HG02610 (cell line): Measurements from ENCODE around the gene PPP1R7.

Experiments used
- ATAC-seq: cut with Tn5 transposase; IDR thresholded peaks from one replicate; pipeline ENCODE4 v1.9.1; 2021; ENCODE audit warnings: mild to moderate bottlenecking, moderate library complexity; ENCODE audit not compliant: unreplicated experiment

Gene PPP1R7

DNA sequence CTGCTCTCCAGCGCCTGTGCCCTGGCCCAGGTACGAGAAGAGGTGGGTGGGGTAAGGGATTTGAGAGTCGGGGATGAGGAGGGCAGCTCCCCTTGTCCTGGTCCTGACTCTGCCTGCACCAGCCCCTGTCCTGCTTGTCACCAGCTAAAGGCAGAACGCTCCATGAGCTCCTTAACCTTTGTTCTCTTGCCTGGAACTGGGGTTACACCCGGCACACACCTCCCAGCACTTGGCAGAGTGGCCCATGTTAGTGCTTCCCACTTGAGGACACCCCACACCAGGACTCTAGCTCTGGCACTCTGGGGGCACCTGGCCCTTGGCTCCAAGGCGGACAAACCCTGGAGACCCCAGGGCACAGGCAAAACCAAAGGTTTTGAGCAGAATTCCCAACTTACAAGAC, 57.4 kb downstream of the PPP1R7 start:
- no peak for ATAC-seq

GRCh38 chr2:241208058-241208457, 57.8 kb downstream of the PPP1R7 start:
- ATAC-seq: no peak

- no peak for ATAC-seq
Observed at GRCh38 chr2:241209271-241209670, 59.0 kb downstream of the PPP1R7 start.

GRCh38 chr2:241211276-241211675, 61.0 kb downstream of the PPP1R7 start:
- ATAC-seq: no peak

DNA sequence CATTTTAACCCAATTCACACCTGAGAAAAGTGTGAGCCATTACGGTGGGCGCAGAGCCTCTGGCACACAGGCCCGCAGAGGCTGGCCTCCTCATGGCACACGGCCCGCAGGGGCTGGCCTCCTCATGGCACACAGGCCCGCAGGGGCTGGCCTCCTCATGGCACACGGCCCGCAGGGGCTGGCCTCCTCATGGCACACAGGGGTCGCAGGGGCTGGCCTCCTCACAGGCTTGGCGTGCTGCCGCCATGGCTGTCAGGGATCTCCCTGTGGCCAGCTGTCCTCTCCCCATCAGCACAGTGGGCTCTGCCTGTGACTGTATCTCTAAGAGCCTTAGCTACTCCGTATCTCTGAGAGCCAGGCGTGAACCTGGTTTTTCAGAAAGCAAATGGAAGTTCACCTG, 62.8 kb downstream of the PPP1R7 start:
- no peak for ATAC-seq

- no peak for ATAC-seq
Observed at GRCh38 chr2:241213567-241213966, 63.3 kb downstream of the PPP1R7 start.

- ATAC-seq: no peak
Observed at GRCh38 chr2:241214209-241214608, 63.9 kb downstream of the PPP1R7 start.

- ATAC-seq: no peak
Observed at GRCh38 chr2:241214766-241215165, 64.5 kb downstream of the PPP1R7 start.

DNA sequence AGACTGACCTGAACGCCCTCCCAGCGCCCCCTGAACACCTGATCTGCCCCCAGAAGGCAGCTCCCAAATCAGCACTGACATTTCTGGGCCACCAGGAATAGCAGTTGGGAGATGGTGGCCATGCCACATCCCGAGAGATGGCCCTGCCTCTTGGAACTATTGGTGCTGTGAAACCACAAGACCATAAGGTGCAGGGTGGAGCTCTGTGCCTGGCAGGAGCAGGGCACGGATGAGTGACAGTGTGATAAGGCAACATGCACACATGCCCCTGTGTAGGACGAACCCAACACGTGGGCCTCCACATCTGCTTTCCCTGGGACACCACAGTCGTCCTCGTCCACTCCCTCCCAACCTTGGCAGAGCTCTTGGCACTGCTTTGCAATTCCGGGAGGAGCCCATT, 65.2 kb downstream of the PPP1R7 start:
- ATAC-seq: no peak

GRCh38 chr2:241216211-241216761, 66.0 kb downstream of the PPP1R7 start:
- ATAC-seq: no peak

DNA sequence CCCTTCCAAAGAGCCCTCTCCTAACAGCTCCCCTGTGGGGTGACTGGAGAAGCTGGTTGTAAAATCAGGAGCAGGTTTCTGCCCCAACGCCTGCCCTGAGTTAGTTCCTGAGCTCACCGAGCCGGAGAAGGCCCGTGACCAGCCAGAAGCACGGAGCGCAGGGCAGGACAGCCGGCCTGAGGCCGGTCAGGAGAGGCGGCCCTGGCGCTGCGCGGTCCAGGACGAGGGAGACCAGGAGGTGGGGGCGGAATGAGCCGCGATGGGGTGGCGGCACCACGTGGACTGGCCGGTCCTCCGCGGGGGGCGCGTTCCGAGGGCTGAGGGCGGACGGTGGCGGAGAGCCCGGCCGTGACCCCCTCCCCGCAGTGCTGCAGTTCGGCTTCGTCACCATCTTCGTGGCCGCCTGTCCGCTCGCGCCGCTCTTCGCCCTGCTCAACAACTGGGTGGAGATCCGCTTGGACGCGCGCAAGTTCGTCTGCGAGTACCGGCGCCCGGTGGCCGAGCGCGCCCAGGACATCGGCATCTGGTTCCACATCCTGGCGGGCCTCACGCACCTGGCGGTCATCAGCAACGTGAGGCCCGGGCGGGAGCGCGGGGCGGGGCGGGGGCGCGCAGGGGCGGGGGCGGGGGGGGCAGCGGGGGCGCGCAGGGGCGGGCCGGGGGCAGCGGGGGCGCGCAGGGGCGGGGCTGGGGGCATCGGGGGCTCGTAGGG, 67.2 kb downstream of the PPP1R7 start:
- no peak for ATAC-seq

DNA sequence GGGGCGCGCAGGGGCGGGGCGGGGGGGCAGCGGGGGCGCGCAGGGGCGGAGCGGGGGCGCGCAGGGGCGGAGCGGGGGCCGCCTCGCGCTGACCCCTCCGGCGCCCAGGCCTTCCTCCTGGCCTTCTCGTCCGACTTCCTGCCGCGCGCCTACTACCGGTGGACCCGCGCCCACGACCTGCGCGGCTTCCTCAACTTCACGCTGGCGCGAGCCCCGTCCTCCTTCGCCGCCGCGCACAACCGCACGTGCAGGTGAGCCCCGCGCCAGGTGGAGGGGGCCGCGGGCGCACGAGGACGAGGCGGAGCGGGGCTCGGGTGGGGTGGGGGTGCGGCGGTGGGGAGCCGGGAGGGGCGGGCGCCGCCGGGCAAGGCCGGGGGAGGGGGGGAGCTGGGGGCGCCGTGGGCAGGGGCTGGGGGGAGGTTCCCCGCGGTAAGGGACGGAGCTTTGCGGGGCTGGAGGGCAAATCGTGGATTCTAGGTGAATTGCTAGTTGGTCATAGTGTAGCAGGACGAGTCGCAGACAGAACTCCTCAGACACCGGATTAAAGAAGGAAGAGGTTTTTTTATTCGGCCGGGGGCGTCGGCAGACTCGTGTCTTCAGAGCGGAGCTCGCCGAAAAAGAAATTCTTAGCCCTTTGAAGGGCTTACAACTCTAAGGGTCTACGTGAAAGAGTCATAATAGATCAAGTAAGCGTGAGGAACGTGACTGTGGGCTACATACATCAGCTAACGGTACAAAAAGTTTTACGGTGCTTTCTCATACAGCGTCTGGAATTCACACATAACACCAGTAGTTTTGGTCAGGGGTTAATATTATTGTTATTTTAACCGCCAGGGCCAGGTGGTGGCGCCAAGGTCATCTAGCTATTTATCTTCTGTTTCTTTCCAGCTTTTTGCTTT, 68.1 kb downstream of the PPP1R7 start:
- no peak for ATAC-seq

DNA sequence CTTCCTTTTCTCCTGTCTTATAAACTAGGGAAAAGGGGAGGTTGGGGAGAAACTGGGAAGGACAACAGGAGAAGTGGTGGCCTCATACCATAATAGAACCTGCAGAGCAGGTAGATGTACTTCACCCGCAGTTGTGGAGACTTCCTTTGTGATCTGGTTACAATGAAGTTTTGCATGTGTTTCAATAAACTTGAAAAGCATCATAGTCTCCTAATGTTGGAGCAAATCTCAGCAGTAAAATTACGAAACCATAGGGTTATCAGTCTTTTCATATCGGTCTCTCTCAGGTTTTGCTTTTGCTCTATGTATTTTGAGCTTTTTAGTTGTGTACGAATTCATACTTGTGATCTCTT, 68.7 kb downstream of the PPP1R7 start:
- ATAC-seq: no peak

DNA sequence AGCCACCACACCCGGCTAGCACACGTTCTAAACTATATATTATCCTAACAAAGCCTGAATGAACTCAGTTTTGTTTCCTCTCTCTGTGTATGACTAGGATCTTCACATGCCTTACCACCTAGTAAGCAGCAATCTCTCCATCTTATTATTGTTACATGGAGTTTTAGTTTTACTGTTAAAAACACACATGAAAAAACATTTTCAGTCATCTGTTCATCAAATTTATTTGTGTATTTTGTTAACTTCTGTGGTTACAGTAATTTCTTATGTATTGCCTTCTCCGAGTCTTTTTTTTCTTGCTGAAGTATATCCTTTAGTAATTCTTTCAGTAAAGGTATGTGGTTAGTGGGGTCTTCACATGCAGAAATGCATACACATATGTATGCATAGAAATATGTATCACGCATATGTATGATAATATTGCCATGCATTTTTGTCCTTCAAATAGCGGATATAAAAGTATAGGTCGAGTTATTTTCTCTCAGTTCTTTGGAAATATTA, 69.6 kb downstream of the PPP1R7 start:
- no peak for ATAC-seq

DNA sequence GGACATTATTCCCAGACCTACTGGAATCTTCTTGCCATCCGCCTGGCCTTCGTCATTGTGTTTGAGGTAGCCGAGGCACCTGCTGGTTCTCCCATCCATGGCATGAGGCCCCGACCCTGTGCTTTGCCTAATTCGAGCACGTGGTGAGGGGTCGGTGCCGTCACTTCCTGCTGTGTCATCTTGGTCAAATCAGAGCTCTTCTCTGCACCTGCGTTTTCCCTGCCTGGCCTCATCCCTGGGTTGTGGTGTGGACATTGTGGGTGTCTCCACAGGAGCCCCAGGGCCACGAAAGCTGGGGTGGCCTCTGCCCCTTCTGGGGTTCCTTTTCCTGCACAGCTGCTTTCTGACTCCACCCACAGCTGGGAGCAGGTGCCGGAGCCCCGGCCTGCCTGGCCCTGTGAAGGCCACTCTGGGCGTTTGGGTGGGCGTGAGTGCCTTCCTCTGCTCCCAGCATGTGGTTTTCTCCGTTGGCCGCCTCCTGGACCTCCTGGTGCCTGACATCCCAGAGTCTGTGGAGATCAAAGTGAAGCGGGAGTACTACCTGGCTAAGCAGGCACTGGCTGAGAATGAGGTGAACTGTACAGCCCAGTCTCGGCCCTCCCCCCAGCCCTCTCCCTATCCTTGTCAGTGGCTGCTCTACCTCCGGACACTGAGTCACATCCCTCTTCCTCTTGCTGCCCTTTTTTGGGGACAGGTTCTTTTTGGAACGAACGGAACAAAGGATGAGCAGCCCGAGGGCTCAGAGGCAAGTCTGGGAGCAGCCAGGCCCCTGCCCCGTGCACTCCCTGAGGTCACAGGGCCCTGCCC, 73.1 kb downstream of the PPP1R7 start:
- ATAC-seq: no peak

DNA sequence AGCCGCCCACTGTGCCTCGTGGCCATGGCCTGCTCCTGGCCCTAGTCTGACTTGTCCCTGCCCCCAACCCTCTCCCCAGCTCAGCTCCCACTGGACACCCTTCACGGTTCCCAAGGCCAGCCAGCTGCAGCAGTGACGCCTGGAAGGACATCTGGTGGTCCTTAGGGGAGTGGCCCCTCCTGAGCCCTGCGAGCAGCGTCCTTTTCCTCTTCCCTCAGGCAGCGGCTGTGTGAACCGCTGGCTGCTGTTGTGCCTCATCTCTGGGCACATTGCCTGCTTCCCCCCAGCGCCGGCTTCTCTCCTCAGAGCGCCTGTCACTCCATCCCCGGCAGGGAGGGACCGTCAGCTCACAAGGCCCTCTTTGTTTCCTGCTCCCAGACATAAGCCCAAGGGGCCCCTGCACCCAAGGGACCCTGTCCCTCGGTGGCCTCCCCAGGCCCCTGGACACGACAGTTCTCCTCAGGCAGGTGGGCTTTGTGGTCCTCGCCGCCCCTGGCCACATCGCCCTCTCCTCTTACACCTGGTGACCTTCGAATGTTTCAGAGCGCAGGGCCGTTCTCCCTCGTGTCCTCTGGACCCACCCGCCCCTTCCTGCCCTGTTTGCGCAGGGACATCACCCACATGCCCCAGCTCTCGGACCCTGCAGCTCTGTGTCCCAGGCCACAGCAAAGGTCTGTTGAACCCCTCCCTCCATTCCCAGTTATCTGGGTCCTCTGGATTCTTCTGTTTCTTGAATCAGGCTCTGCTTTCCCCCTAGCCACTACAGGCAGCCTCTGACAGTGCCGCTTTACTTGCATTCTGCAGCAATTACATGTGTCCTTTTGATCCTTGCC, 74.0 kb downstream of the PPP1R7 start:
- ATAC-seq: no peak

GRCh38 chr2:241224851-241225438, 74.7 kb downstream of the PPP1R7 start:
- ATAC-seq: no peak

GRCh38 chr2:241225545-241225944, 75.3 kb downstream of the PPP1R7 start:
- ATAC-seq: no peak

- ATAC-seq: no peak
Observed at GRCh38 chr2:241225983-241226382, 75.7 kb downstream of the PPP1R7 start.
